HG03432 (cell line): ENCODE data around the gene ARL14EP.
A peak's percentile ranks its signal among the peaks of the same experiment; 100 is the strongest.

Source experiments
- ATAC-seq: cut with Tn5 transposase; IDR thresholded peaks from one replicate; pipeline ENCODE4 v1.9.1; 2021; ENCODE audit warnings: mild to moderate bottlenecking, moderate library complexity; ENCODE audit not compliant: unreplicated experiment

Gene ARL14EP

GRCh38 chr11:30326114-30326778 is 3.3 kb downstream of the ARL14EP start:
- no peak for ATAC-seq

- no peak for ATAC-seq
Observed at GRCh38 chr11:30326906-30327305, 4.0 kb downstream of the ARL14EP start.

GRCh38 chr11:30328681-30329080 is 5.8 kb downstream of the ARL14EP start:
- ATAC-seq, result no peak

- no peak for ATAC-seq
Observed at GRCh38 chr11:30329150-30329940, 6.4 kb downstream of the ARL14EP start.

GRCh38 chr11:30333405-30333804 is 10.5 kb downstream of the ARL14EP start:
- peak; percentile 80 for ATAC-seq

- ATAC-seq, result peak; percentile 97
Observed at GRCh38 chr11:30342736-30343166, 19.8 kb downstream of the ARL14EP start.

- no peak for ATAC-seq
Observed at GRCh38 chr11:30344085-30344484, 21.2 kb downstream of the ARL14EP start.

- no peak for ATAC-seq
Observed at GRCh38 chr11:30345644-30346043, 22.7 kb downstream of the ARL14EP start.

- no peak for ATAC-seq
Observed at GRCh38 chr11:30346068-30346688, 23.3 kb downstream of the ARL14EP start.

GRCh38 chr11:30348035-30348434 is 25.1 kb downstream of the ARL14EP start:
- ATAC-seq, result no peak

- no peak for ATAC-seq
Observed at GRCh38 chr11:30349885-30350284, 27.0 kb downstream of the ARL14EP start.

- no peak for ATAC-seq
Observed at GRCh38 chr11:30350384-30350783, 27.5 kb downstream of the ARL14EP start.

- no peak for ATAC-seq
Observed at GRCh38 chr11:30351061-30351460, 28.2 kb downstream of the ARL14EP start.

GRCh38 chr11:30356391-30356790 is 33.5 kb downstream of the ARL14EP start:
- no peak for ATAC-seq

GRCh38 chr11:30357872-30358271 is 35.0 kb downstream of the ARL14EP start:
- ATAC-seq, result no peak

GRCh38 chr11:30358536-30358935 is 35.6 kb downstream of the ARL14EP start:
- no peak for ATAC-seq

- ATAC-seq, result no peak
Observed at GRCh38 chr11:30360741-30361140, 37.8 kb downstream of the ARL14EP start.

- no peak for ATAC-seq
Observed at GRCh38 chr11:30364139-30364836, 41.4 kb downstream of the ARL14EP start.

GRCh38 chr11:30364837-30365482 is 42.1 kb downstream of the ARL14EP start:
- ATAC-seq, result no peak

GRCh38 chr11:30365793-30366517 is 43.1 kb downstream of the ARL14EP start:
- ATAC-seq, result no peak
